Stimulated activated CD4-positive, alpha-beta T cell treated with anti-CD3 and anti-CD28 coated beads, TNF-alpha, amount 100 ng/mL, for 48 hours (primary cell): Measurements from ENCODE around the gene ANKS1B.
A peak's percentile ranks its signal among the peaks of the same experiment; 100 is the strongest.
"Not testable (repeated sequence)": the region's sequence is repeated elsewhere in the genome, so short reads cannot be mapped to it uniquely, and the experiment has no call there.

Experiments used
- DNase-seq, 3 donors: peaks; one replicate each; pipeline ENCODE4 v3.0.0-alpha.2; 2020; ENCODE audit warnings: low read depth in 3 of 3

Gene ANKS1B

DNA sequence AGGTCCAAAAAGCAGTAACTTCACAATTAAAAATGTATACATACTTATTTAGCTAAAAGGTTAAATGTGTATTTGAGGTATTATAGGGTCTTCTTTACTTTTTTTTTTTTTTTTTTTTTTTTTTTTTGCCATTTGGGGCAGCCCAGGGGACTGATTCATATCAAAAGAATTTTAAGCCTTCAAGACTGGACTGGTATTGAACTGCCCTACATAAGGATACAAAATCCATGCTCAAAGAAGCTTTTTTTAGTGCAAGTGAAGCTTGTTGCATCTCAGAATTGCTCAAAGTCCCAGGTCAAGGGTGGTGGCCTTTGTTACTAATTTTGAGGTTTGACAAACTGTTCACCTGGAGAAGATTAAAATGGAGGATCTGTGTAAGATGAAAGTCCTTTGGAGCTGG, 1215.7 kb downstream of the ANKS1B start:
- no peak for DNase-seq

GRCh38 chr12:98767248-98767647, 1217.5 kb downstream of the ANKS1B start:
- DNase-seq: no peak

GRCh38 chr12:98763656-98764055, 1221.1 kb downstream of the ANKS1B start:
- no peak for DNase-seq

- DNase-seq: no peak
Observed at GRCh38 chr12:98758331-98758730, 1226.4 kb downstream of the ANKS1B start.

DNA sequence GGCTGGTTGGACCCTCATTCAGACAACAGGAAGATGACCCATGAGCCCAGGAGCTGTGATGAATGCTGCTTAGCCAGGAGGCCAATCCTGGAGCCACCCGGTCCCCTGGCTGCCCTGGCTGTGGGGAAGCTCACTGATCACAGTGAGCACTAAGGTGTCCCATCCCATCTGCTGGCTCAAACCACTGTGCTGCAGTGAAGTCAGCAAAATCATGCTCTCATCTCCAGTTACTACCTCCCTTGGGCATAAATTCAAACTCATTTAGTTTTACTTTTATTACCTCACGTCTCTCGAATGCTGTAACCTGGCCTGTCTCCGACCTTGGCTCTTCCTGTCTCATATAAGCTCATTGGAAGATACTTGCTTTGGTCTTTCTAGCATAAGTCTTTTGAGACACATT, 1227.3 kb downstream of the ANKS1B start:
- DNase-seq: no peak

GRCh38 chr12:98755855-98756254, 1228.9 kb downstream of the ANKS1B start:
- not testable (repeated sequence) for DNase-seq

DNA sequence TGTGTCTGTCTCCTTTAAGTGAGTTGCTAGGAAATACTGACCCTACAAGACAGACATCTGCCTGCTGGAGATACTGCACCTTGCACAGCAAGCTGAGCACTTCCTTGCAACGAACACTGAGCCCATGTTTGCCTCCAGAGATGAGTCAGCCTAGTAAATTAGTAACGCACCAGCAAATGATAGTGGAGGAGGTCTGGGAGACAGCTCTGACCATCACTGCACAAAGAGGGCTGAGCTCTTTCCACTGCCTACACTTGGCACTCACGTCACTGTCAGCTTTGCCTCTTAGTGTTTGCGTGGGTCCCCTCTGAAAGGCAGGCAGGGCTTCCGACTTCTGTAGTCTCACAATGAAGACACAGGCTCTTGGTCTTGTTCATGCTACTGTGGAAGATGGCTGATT, 1230.6 kb downstream of the ANKS1B start:
- no peak for DNase-seq

- no peak for DNase-seq
Observed at GRCh38 chr12:98752726-98753125, 1232.0 kb downstream of the ANKS1B start.

DNA sequence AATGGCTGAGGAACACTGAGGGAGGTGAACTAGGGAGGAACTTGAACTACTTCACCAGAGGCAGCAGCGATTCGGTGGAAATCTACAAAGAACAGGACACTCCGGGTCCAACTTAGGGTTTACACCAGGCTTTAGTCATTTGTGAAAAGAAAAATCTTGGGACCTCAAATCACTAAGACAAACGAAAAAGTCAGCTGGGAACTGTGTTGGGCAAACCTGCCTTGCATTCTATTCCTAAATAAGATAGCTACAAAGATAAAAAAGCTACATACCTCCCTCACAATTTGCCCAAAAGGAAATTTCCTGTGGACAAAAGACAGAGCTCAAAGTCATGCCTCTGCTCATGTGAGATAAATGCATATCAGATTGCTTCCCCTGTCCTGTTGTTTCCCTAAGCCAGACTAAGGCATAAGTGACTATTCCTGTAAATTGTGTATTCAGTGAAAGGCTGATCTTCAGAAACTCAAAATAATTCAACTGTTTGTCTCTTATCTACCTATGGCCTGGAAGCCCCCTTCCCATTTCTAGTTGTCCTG, 1233.1 kb downstream of the ANKS1B start:
- no peak for DNase-seq

DNA sequence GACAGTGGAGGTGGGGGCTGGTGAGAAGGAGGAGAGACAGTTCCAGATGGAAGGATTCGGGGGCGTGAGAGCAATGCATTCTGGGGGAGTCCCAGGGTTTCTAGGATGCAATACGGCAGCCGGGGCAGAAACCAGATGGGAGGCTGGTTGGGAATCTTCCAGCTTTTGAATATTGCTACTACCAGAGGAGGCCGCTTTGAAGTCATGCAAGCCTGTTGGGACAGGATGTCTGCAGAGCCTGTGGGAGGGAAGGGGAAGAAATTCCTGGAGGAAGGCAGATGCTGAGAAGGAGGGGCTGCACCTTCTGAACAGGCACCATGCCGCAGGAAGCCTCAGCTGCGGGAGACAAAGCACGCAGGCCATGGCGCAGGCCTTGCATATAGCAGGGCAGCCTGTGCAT, 1234.2 kb downstream of the ANKS1B start:
- DNase-seq: no peak

DNA sequence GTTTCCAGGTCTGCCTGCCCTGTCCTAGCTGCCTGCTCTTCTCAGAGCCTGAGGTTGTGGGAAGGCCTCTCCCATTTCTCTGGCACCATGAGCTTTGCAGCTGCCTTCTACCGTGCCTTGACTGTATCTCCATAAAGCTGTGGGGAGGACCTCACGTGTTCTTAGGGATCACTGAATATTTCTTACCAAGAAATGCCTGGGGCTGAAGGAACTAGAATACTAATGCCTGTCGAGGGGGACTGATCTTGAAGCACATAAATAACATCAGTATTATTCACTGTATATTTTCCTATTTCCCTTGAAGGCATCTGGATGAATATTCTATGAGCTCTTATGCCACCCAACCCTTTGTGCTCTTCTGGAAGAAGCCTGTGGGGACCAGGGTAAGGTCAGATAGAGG, 1236.3 kb downstream of the ANKS1B start:
- DNase-seq: no peak

DNA sequence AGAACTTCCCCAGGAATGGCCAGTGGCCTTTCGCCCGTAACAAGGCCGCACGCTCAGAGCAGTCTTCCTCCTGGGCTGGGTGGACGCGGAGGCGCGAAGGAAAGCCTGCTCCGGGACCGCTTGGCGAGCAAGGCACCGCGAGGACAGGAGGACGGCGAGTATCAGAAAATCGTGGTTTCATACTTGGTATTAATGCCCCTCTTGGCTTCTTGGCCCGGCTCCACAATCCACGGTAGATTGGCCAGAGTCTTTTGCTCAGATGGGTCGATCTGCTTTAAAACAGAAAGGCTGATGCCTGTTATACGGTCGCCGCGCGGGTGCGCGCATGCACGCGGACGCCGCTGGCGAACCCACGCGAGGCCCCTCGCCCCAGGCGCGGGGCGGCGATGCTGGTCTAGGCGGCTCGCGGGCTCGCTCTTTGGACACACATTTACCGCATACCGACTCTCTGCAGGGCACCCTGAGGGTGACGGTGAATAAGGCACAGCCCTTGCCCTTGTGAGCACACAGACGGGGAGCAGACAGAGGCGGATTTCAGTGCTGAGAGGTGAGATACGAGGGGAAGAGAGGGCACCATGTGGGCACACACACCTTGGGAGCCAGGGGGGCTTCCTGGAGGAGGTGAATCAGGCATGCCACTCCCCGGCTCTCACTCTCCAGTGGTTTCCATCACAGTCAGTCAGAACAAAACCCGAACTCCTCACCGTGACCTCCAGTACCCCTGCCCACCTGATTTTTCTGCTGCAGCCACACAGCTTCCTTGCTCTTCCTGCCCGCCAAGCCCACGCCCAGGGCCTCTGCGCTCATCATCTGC, 1239.0 kb downstream of the ANKS1B start:
- peak in 2 of 3 donors; percentile 23 to 27 for DNase-seq

GRCh38 chr12:98744680-98745079, 1240.1 kb downstream of the ANKS1B start:
- no peak for DNase-seq

- DNase-seq: peak in 2 of 3 donors; percentile 26 to 38
Observed at GRCh38 chr12:98743362-98743953, 1241.3 kb downstream of the ANKS1B start.

DNA sequence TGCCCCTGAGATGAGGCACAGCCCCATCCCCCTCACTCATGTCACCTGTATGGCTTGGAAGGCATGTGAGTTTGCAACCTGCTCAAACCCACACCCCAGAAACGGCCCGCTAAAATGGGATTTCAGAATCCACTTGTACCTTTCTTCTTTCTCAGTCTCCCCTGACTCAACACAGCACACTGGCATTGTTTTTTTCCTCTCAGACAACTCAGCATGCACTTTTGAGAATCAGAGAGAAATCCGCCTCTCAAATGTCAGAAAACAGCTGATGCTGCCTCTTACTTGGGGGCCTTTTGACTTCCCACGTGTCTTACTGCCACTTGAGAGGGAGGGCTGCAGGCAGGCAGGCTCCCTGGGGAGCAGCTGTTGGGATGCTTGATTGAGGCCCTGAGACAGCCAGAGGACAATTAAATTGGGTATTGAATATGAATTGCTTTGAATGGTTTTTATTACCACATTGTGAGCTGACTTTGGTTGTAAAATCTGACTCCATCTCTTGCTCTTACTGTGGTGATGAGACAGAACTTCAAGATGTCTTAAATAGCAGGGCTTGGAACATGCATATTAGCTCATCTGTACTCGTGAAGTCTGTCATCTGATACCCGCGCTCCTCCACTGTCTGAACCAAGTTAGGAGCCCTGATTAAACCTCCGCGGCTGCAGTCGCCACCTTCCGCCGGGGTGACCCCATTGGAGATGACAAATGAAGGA, 1243.0 kb downstream of the ANKS1B start:
- peak in 1 of 3 donors; percentile 25 for DNase-seq

GRCh38 chr12:98741196-98741555, 1243.6 kb downstream of the ANKS1B start:
- peak in 2 of 3 donors; percentile 44 to 47 for DNase-seq

DNA sequence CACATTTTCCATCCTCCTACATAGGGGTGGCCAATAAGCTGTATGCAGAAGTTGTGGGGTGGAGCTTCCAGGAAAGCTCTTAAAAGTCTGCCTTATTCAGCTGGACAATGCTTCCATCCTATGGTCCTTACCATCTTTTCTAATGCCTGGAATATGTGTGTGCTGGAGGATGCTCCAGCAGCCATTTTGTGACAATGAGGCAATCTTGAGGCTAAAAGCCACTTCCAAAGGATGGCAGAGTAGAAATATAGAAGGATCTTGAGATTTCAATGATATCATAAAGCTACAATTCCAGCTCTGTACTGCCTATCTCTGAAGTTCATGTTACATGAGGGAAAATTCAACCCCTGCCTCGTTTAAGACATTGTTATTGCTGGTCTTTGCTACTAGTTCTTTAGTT, 1244.0 kb downstream of the ANKS1B start:
- DNase-seq: no peak

DNA sequence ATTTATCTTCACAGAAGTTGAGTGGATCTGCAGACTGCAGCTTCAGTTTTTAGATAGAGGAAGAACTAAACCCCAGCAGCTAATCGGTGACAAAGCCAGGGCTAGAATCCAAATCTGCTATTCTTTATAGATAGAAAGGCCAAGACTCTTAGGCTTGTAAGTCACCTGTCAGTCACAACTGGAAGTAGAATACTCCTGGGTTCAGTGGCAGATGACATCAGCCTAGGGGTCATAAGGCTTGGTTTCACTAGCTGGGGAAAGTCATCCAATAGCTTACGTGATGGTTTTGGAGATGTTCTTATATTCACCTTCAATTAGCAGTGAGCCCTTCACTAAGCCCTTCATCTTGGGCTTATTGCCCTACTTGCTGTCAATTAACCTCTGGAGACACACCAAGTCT, 1246.2 kb downstream of the ANKS1B start:
- DNase-seq: no peak

- DNase-seq: no peak
Observed at GRCh38 chr12:98738002-98738401, 1246.7 kb downstream of the ANKS1B start.

GRCh38 chr12:98737322-98737712, 1247.4 kb downstream of the ANKS1B start:
- DNase-seq: no peak

DNA sequence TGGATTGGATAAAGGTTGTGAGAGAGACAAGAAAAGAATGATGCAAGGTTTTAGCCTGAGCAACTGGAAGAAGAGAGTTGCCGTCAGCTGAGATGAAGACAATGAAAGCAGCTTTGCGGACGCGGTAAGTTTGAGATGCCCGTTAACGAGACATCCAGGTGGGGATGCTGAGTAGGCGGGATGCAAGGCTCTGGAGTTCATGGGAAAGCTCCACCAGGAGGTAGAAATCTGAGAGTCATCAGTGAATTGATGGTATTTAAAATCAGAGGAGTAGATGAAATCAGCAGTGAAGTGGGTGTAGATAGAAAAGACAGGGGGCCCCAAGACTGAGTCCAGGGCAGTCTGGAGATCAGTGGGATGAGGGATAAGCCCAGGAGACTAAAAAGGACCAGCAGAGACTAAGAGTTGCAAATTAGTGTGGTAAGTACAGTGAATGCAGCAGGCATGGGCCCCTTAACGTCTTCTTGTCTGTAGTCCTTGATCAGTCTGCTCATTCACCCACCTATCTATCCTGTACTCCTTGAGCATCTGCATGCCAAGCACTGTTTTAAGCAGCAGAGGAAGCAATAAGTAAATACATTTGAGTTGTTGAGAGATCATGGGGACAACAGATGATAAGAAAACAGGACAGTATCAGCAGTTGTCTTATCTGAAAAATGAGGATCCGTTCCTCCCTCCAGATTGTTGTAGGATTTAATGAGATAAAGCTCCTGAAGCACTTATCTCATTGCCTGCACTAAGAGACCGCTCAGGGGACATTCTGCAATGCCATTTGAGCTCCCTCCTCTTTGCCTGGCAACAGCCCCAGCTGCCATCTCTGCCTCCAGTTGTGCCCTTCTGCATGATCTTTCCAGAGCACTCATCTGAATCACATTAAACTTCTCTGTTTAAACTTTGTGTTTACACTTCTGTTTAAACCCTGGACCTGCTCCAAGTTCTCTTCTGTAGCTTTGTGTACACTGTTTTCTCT, 1248.1 kb downstream of the ANKS1B start:
- DNase-seq: no peak
